Measurements from ENCODE around the gene WFDC12. TPM values are rescaled to one million over a fixed set of nuclear protein-coding genes. Genes with fewer than 3 reads are reported as not detected.

WFDC12 gene
- not detected in 2 replicates for polyA plus RNA-seq (2013)

- H3K4me1 ChIP-seq (ENCODE audit: control insufficient read depth in 1 of 2, insufficient read depth in 2 of 2, low read length in 2 of 2) = no peaks in the 10 kb centered on the region
- H4K91ac ChIP-seq (ENCODE audit: low read depth, low read length) = no peak within 1 kb of the TSS
- H4K12ac ChIP-seq (ENCODE audit: low read depth, low read length) = no peak within 1 kb of the TSS
- no peak within 1 kb of the TSS for H4K8ac ChIP-seq (ENCODE audit: low read depth, low read length)
- H3K4me2 ChIP-seq (ENCODE audit: low read length) = no peak within 1 kb of the TSS
- no peak within 1 kb of the TSS for H3K4me3 ChIP-seq (ENCODE audit: low read depth, low read length)
- H2AFZ ChIP-seq (ENCODE audit: insufficient read depth, low read length, poor library complexity) = no peak within 1 kb of the TSS
- no peaks in the 10 kb centered on the region for H3K79me2 ChIP-seq (ENCODE audit: control insufficient read depth, insufficient read depth, low read length, poor library complexity)
- no peaks in the 10 kb centered on the region for H3K9me3 ChIP-seq (ENCODE audit: insufficient read depth, low read depth, low read length)
- no peak within 1 kb of the TSS for H3K27ac ChIP-seq (ENCODE audit: low read depth, low read length)
- no peaks in the 10 kb centered on the region for H3K27me3 ChIP-seq (ENCODE audit: insufficient read depth, low read length)
- no peak within 1 kb of the TSS for H3K23ac ChIP-seq (ENCODE audit: low read length)
- H2AK5ac ChIP-seq (ENCODE audit: low read length) = no peak within 1 kb of the TSS
- H2BK12ac ChIP-seq (ENCODE audit: low read length) = no peak within 1 kb of the TSS
- no peak within 1 kb of the TSS for H3K9ac ChIP-seq (ENCODE audit: low read length)
- no peak within 1 kb of the TSS for H2BK120ac ChIP-seq (ENCODE audit: insufficient read depth, low read length, poor library complexity)
- no peak within 1 kb of the TSS for H2BK5ac ChIP-seq (ENCODE audit: low read depth, low read length, poor library complexity)
- no peak within 1 kb of the TSS for H3K14ac ChIP-seq (ENCODE audit: low read length)
- H3K18ac ChIP-seq (ENCODE audit: low read length) = no peak within 1 kb of the TSS
- H3K36me3 ChIP-seq (ENCODE audit: control insufficient read depth in 1 of 2, insufficient read depth in 2 of 2, low read length in 2 of 2) = no peaks in the 10 kb centered on the region
- no peak within 1 kb of the TSS for H3K4ac ChIP-seq (ENCODE audit: low read depth, low read length)
- H3K79me1 ChIP-seq (ENCODE audit: low read length) = no peaks in the 10 kb centered on the region
- no CpG with 5 or more reads among the region's 6 CpGs for WGBS (ENCODE audit: extremely low coverage, insufficient coverage, insufficient read length)
- DNase-seq = no peak
These were observed at the start of gene WFDC12 for GRCh38 chr20:45124365-45124764. Gene WFDC12 (minus strand): TSS chr20:45124465. CDS start chr20:45124447, 18 bp downstream.

GRCh38 chr20:45173522-45173921, 49.3 kb upstream of the WFDC12 start:
- Histone ChIP-seq H2BK120ac (ENCODE audit: insufficient read depth, low read length, poor library complexity) (no peak overlapping the region), H3K27ac (ENCODE audit: low read depth, low read length) (no peak overlapping the region), H2AK5ac (ENCODE audit: low read length) (no peak overlapping the region), H3K36me3 (ENCODE audit: control insufficient read depth in 1 of 2, insufficient read depth in 2 of 2, low read length in 2 of 2) (no peaks in the 10 kb centered on the region), H3K79me1 (ENCODE audit: low read length) (no peaks in the 10 kb centered on the region), H2BK12ac (ENCODE audit: low read length) (no peak overlapping the region), H3K4me1 (ENCODE audit: control insufficient read depth in 1 of 2, insufficient read depth in 2 of 2, low read length in 2 of 2) (no peaks in the 10 kb centered on the region), H3K23ac (ENCODE audit: low read length) (no peak overlapping the region), H3K14ac (ENCODE audit: low read length) (no peak overlapping the region), H2BK5ac (ENCODE audit: low read depth, low read length, poor library complexity) (no peak overlapping the region), H3K4me3 (ENCODE audit: low read depth, low read length) (no peak overlapping the region), H4K91ac (ENCODE audit: low read depth, low read length) (no peak overlapping the region), H3K27me3 (ENCODE audit: insufficient read depth, low read length) (no peaks in the 10 kb centered on the region), H3K18ac (ENCODE audit: low read length) (no peak overlapping the region), H3K9me3 (ENCODE audit: insufficient read depth, low read depth, low read length) (no peaks in the 10 kb centered on the region), H4K12ac (ENCODE audit: low read depth, low read length) (no peak overlapping the region), H3K4me2 (ENCODE audit: low read length) (no peak overlapping the region), H3K9ac (ENCODE audit: low read length) (no peak overlapping the region), H2AFZ (ENCODE audit: insufficient read depth, low read length, poor library complexity) (no peak overlapping the region), H4K8ac (ENCODE audit: low read depth, low read length) (no peak overlapping the region), H3K79me2 (ENCODE audit: control insufficient read depth, insufficient read depth, low read length, poor library complexity) (no peaks in the 10 kb centered on the region), H3K4ac (ENCODE audit: low read depth, low read length) (no peak overlapping the region)
- DNase-seq = no peak
- no CpG with 5 or more reads among the region's 1 CpG for WGBS (ENCODE audit: extremely low coverage, insufficient coverage, insufficient read length)

- Histone ChIP-seq H3K14ac (ENCODE audit: low read length) (no peak overlapping the region), H4K91ac (ENCODE audit: low read depth, low read length) (no peak overlapping the region), H3K79me2 (ENCODE audit: control insufficient read depth, insufficient read depth, low read length, poor library complexity) (no peaks in the 10 kb centered on the region), H2AK5ac (ENCODE audit: low read length) (no peak overlapping the region), H3K4me1 (ENCODE audit: control insufficient read depth in 1 of 2, insufficient read depth in 2 of 2, low read length in 2 of 2) (no peaks in the 10 kb centered on the region), H3K79me1 (ENCODE audit: low read length) (no peaks in the 10 kb centered on the region), H4K8ac (ENCODE audit: low read depth, low read length) (no peak overlapping the region), H3K4me3 (ENCODE audit: low read depth, low read length) (no peak overlapping the region), H2BK120ac (ENCODE audit: insufficient read depth, low read length, poor library complexity) (no peak overlapping the region), H3K27ac (ENCODE audit: low read depth, low read length) (no peak overlapping the region), H2BK12ac (ENCODE audit: low read length) (no peak overlapping the region), H2BK5ac (ENCODE audit: low read depth, low read length, poor library complexity) (no peak overlapping the region), H3K23ac (ENCODE audit: low read length) (no peak overlapping the region), H3K18ac (ENCODE audit: low read length) (no peak overlapping the region), H3K9me3 (ENCODE audit: insufficient read depth, low read depth, low read length) (no peaks in the 10 kb centered on the region), H3K4me2 (ENCODE audit: low read length) (no peak overlapping the region), H2AFZ (ENCODE audit: insufficient read depth, low read length, poor library complexity) (no peak overlapping the region), H3K27me3 (ENCODE audit: insufficient read depth, low read length) (no peaks in the 10 kb centered on the region), H4K12ac (ENCODE audit: low read depth, low read length) (no peak overlapping the region), H3K9ac (ENCODE audit: low read length) (no peak overlapping the region), H3K36me3 (ENCODE audit: control insufficient read depth in 1 of 2, insufficient read depth in 2 of 2, low read length in 2 of 2) (no peaks in the 10 kb centered on the region), H3K4ac (ENCODE audit: low read depth, low read length) (no peak overlapping the region)
- no CpG with 5 or more reads among the region's 1 CpG for WGBS (ENCODE audit: extremely low coverage, insufficient coverage, insufficient read length)
- DNase-seq = no peak
These were observed 40.6 kb upstream of the WFDC12 start for GRCh38 chr20:45164906-45165305.

- Histone ChIP-seq H3K27ac (ENCODE audit: low read depth, low read length) (no peak overlapping the region), H3K9ac (ENCODE audit: low read length) (no peak overlapping the region), H4K12ac (ENCODE audit: low read depth, low read length) (no peak overlapping the region), H3K9me3 (ENCODE audit: insufficient read depth, low read depth, low read length) (no peaks in the 10 kb centered on the region), H3K4me2 (ENCODE audit: low read length) (no peak overlapping the region), H3K4me1 (ENCODE audit: control insufficient read depth in 1 of 2, insufficient read depth in 2 of 2, low read length in 2 of 2) (no peaks in the 10 kb centered on the region), H3K4me3 (ENCODE audit: low read depth, low read length) (no peak overlapping the region), H2BK120ac (ENCODE audit: insufficient read depth, low read length, poor library complexity) (no peak overlapping the region), H3K18ac (ENCODE audit: low read length) (no peak overlapping the region), H3K27me3 (ENCODE audit: insufficient read depth, low read length) (no peaks in the 10 kb centered on the region), H3K4ac (ENCODE audit: low read depth, low read length) (no peak overlapping the region), H3K14ac (ENCODE audit: low read length) (no peak overlapping the region), H4K91ac (ENCODE audit: low read depth, low read length) (no peak overlapping the region), H2BK5ac (ENCODE audit: low read depth, low read length, poor library complexity) (no peak overlapping the region), H3K79me2 (ENCODE audit: control insufficient read depth, insufficient read depth, low read length, poor library complexity) (no peaks in the 10 kb centered on the region), H2AFZ (ENCODE audit: insufficient read depth, low read length, poor library complexity) (no peak overlapping the region), H3K79me1 (ENCODE audit: low read length) (no peaks in the 10 kb centered on the region), H3K23ac (ENCODE audit: low read length) (no peak overlapping the region), H3K36me3 (ENCODE audit: control insufficient read depth in 1 of 2, insufficient read depth in 2 of 2, low read length in 2 of 2) (no peaks in the 10 kb centered on the region), H4K8ac (ENCODE audit: low read depth, low read length) (no peak overlapping the region), H2AK5ac (ENCODE audit: low read length) (no peak overlapping the region), H2BK12ac (ENCODE audit: low read length) (no peak overlapping the region)
- no peak for DNase-seq
- WGBS (ENCODE audit: extremely low coverage, insufficient coverage, insufficient read length) = no CpG with 5 or more reads among the region's 1 CpG
These were observed 39.0 kb upstream of the WFDC12 start for GRCh38 chr20:45163083-45163803.
